Measurements from ENCODE around the gene TNKS1BP1.

GRCh38 chr11:57335343-57336110 lies 10.8 kb upstream of the TNKS1BP1 start, which contains the start of gene SSRP1:
- TF ChIP-seq, protein P1, sequence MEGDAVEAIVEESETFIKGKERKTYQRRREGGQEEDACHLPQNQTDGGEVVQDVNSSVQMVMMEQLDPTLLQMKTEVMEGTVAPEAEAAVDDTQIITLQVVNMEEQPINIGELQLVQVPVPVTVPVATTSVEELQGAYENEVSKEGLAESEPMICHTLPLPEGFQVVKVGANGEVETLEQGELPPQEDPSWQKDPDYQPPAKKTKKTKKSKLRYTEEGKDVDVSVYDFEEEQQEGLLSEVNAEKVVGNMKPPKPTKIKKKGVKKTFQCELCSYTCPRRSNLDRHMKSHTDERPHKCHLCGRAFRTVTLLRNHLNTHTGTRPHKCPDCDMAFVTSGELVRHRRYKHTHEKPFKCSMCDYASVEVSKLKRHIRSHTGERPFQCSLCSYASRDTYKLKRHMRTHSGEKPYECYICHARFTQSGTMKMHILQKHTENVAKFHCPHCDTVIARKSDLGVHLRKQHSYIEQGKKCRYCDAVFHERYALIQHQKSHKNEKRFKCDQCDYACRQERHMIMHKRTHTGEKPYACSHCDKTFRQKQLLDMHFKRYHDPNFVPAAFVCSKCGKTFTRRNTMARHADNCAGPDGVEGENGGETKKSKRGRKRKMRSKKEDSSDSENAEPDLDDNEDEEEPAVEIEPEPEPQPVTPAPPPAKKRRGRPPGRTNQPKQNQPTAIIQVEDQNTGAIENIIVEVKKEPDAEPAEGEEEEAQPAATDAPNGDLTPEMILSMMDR (IDR thresholded peaks at IDR 0.05) = no peak
- TF ChIP-seq POLR2AphosphoS5 (IDR thresholded peaks at IDR 0.05) = peak; percentile 32 to 77 (median 72)
- TF ChIP-seq POLR2A (IDR thresholded peaks at IDR 0.05) = peak; percentile 13 to 25
